HL-60 (cell line): ENCODE results near the gene NCK2.

ENCODE experiments used
- REST ChIP-seq: IDR thresholded peaks from 2 replicates; pipeline ENCODE4 v1.6.1; 2012; ENCODE audit warnings: low read depth; ENCODE audit not compliant: insufficient replicate concordance
- TF ChIP-seq, protein P1 (sequence below): IDR thresholded peaks from one replicate; pipeline ENCODE4 v1.5.1; 2011; ENCODE audit warnings: low read length, control low read depth, inconsistent platforms; ENCODE audit not compliant: insufficient read depth

DNA sequence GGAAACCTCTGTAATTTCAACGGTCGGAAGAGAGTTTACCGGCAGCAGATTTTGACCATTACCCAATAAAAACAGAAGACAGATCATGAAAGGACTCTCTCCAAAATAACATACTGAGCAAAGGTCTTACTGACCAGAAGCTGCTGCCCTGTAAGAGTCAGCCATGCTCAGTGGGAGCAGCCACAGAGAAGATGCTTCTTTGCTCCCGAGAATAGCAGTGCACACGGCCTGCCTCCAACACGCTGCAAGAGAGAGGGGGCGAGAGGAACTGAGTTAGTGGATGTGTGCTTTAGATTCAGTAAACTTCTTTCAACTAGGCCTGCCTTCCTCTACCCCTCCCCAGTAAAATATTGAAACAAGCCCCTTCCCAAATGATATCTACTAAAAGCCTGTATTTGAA lies 103.7 kb downstream of the NCK2 start:
- TF ChIP-seq REST: no peak
- TF ChIP-seq, protein P1, sequence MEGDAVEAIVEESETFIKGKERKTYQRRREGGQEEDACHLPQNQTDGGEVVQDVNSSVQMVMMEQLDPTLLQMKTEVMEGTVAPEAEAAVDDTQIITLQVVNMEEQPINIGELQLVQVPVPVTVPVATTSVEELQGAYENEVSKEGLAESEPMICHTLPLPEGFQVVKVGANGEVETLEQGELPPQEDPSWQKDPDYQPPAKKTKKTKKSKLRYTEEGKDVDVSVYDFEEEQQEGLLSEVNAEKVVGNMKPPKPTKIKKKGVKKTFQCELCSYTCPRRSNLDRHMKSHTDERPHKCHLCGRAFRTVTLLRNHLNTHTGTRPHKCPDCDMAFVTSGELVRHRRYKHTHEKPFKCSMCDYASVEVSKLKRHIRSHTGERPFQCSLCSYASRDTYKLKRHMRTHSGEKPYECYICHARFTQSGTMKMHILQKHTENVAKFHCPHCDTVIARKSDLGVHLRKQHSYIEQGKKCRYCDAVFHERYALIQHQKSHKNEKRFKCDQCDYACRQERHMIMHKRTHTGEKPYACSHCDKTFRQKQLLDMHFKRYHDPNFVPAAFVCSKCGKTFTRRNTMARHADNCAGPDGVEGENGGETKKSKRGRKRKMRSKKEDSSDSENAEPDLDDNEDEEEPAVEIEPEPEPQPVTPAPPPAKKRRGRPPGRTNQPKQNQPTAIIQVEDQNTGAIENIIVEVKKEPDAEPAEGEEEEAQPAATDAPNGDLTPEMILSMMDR: no peak
